Stimulated activated CD8-positive, alpha-beta memory T cell treated with anti-CD3 and anti-CD28 coated beads, Interleukin-15, amount 100 ng/mL, for 4 hours (primary cell): ENCODE data around the gene HSPA5.

Experiments used
- DNase-seq, 2 donors: peaks; one replicate each; pipeline ENCODE4 v3.0.0-alpha.2; 2020; ENCODE audit warnings: low read depth in 2 of 2

Gene HSPA5

GRCh38 chr9:125189361-125190289 lies 51.5 kb downstream of the HSPA5 start, which contains the start of gene PPP6C:
TSS of gene PPP6C (minus strand) at chr9:125189803. CDS start at chr9:125189718, 85 bp downstream.
- DNase-seq, result peak; percentile 95

- DNase-seq, result peak in 1 of 2 donors; percentile 10
Measured at GRCh38 chr9:125189011-125189360, 52.2 kb downstream of the HSPA5 start.
